ENCODE results near the gene TRIM45.

The TRIM45 gene, protein sequence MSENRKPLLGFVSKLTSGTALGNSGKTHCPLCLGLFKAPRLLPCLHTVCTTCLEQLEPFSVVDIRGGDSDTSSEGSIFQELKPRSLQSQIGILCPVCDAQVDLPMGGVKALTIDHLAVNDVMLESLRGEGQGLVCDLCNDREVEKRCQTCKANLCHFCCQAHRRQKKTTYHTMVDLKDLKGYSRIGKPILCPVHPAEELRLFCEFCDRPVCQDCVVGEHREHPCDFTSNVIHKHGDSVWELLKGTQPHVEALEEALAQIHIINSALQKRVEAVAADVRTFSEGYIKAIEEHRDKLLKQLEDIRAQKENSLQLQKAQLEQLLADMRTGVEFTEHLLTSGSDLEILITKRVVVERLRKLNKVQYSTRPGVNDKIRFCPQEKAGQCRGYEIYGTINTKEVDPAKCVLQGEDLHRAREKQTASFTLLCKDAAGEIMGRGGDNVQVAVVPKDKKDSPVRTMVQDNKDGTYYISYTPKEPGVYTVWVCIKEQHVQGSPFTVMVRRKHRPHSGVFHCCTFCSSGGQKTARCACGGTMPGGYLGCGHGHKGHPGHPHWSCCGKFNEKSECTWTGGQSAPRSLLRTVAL

DNA sequence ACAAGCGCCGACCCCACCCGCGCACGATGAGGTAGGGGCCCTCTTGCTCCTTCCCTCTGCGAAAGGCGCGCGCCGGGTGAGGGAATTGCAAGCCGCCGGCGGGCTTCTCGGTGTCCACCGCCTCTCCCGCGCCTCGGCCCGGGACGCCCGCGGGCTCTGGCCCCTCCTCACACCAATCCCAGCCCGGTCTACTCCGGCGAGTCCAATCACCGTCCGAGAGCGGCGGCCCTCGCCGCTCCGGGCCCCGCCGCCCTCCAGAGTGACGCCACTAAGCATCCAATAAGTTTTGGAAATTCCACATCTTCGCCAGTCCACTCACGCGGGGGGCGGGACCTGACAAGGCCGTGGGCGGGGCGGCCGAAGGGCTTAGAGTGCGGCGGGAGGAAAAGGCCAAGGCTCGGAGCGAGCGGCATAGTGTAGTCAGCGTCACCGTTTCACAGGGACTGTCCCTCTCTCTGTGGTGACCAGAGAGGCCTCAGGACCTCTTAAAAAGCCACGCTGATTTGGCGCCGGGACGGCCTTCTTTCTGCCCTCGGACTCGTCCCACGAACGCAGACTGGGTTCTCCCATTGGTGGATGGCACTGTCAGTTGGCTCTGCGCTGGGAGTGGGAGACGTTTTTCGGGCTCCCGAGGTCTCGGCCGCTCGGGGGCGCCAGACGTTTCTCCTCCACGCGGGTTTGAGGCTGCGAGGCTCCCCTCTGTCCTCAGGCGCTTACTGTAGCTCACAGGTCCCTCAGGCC is at the start of gene TRIM45:
TSS of gene TRIM45 (minus strand) at position 161 of the 741 bp plus-strand sequence. CDS start 548 bp downstream, outside the sequence.
- peak; percentile 89 for DNase-seq (ENCODE audit: low spot score)
- TF ChIP-seq, protein P1, sequence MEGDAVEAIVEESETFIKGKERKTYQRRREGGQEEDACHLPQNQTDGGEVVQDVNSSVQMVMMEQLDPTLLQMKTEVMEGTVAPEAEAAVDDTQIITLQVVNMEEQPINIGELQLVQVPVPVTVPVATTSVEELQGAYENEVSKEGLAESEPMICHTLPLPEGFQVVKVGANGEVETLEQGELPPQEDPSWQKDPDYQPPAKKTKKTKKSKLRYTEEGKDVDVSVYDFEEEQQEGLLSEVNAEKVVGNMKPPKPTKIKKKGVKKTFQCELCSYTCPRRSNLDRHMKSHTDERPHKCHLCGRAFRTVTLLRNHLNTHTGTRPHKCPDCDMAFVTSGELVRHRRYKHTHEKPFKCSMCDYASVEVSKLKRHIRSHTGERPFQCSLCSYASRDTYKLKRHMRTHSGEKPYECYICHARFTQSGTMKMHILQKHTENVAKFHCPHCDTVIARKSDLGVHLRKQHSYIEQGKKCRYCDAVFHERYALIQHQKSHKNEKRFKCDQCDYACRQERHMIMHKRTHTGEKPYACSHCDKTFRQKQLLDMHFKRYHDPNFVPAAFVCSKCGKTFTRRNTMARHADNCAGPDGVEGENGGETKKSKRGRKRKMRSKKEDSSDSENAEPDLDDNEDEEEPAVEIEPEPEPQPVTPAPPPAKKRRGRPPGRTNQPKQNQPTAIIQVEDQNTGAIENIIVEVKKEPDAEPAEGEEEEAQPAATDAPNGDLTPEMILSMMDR (IDR thresholded peaks at IDR 0.05; ENCODE audit: extremely low read depth, insufficient read depth, missing control alignments): peak; percentile 72
- in situ Hi-C loops (cut with MboI; ENCODE audit: low pct_unique_long_range_greater_than_20kb, low sequenced_read_pairs, unreplicated experiment): no loop called here

DNA sequence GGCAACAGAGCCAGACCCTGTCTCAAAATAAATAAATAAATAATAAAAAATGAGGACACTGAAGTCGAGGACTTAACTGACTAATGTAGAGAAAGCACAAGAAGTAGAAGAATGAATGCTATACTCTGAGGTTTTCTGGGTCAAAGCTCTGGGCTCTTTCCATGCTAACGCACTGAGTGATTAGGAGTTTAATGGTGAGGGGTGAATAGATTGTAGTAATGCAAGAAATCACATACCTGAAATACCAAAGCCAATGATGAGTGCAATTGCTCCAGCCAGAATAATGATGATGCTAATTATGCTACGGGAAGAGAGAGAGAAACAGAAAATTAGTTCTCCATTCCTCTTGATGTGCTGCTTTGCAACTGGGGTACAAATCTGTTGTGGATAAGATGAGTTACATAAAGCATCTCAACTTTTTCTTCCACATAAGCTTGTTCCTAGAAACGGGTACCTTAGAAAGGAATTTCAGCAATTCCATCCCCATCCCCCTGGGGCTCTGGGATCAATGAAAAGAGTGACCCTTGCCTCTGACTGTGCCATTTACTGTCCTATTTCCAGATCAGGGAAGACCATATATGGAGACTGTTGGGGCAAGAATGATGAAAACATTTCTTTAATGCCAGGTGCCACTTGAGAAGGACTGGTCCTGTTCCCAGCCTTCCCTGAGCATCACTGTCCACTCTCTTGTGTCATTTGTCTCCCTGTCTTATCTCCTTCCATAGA is 48.5 kb upstream of the TRIM45 start:
- TF ChIP-seq, protein P1 (IDR thresholded peaks at IDR 0.05; ENCODE audit: extremely low read depth, insufficient read depth, missing control alignments): no peak
- DNase-seq (ENCODE audit: low spot score): no peak
- in situ Hi-C loops (cut with MboI; ENCODE audit: low pct_unique_long_range_greater_than_20kb, low sequenced_read_pairs, unreplicated experiment): no loop called here

DNA sequence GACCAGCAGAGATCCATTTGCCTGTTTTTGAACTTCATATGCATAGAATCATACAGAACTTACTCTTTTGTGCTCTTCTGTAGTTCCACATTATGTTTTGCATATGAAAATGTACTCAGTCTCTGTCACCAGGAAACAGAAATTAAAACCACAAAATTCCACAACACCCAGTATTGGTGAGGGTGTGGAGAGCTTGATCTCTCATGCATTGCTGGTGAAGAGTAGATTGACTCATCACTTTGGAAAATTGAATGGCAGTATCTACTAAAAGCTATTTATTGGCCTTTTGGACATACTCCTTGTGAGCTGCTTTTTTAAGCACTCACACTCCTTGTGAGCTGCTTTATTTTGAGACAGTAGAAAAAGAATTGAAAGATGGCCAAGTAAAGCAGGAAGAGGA is 45.9 kb upstream of the TRIM45 start:
- no peak for DNase-seq (ENCODE audit: low spot score)
- in situ Hi-C loops (cut with MboI; ENCODE audit: low pct_unique_long_range_greater_than_20kb, low sequenced_read_pairs, unreplicated experiment): no loop called here
- TF ChIP-seq, protein P1 (IDR thresholded peaks at IDR 0.05; ENCODE audit: extremely low read depth, insufficient read depth, missing control alignments): no peak

DNA sequence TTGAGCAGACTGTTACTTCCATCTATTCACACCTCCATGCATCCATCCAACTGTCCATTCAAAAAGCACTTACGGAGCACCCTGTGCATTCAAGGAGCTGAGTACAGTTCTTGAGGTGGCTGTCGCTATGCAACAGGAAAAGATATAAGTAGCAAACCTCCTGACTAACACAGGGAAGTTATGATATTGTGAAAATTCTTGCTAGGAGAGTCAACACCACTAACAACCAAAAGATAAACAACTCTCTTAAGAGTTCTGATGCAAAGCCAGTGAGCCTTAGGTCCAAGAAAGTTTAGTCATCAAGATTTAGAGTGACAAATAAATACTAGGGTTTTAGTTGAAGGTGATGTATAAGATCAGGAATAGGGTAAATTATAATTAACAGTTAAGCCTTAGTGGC is 44.5 kb upstream of the TRIM45 start:
- DNase-seq (ENCODE audit: low spot score): no peak
- in situ Hi-C loops (cut with MboI; ENCODE audit: low pct_unique_long_range_greater_than_20kb, low sequenced_read_pairs, unreplicated experiment): no loop called here
- TF ChIP-seq, protein P1 (IDR thresholded peaks at IDR 0.05; ENCODE audit: extremely low read depth, insufficient read depth, missing control alignments): no peak

DNA sequence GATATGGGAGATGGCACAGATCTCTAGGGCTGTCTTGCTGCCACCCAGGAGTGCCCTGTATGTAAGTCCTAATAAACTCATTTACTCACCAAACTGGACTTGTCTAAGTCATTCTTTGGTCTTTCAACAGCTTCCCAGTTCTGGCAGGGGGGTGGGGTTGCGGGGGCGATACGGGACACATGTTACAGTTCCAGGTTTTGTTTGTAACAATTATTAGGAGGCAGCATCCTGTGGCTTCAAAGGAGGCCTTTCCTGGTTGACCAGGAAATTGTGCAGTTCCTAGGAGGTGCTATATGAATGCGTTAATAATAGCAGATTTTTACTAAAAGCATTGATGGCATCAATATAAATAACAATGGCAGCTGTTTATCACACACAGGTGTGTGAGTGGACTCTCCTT is 42.7 kb upstream of the TRIM45 start:
- TF ChIP-seq, protein P1 (IDR thresholded peaks at IDR 0.05; ENCODE audit: extremely low read depth, insufficient read depth, missing control alignments): no peak
- in situ Hi-C loops (cut with MboI; ENCODE audit: low pct_unique_long_range_greater_than_20kb, low sequenced_read_pairs, unreplicated experiment): no loop called here
- no peak for DNase-seq (ENCODE audit: low spot score)

DNA sequence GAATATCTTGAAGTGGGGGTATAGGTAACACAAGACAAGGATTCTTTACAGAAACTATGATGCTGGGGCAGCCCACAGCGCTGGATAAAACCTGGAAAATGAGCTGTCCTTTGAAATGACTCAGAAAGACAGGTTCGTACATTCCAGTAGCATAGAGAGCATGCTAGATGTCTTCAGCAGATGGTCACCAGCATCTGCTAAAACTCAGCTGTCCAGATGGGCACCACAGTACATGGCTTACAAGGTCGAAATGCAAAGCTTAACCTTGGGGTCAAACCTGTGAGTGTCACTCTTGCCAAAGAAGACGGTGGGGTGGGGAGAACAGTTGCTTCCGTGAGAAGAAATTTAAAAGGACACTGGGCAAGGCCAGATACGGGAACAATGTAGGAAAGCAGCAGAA is 41.3 kb upstream of the TRIM45 start:
- DNase-seq (ENCODE audit: low spot score): no peak
- TF ChIP-seq, protein P1 (IDR thresholded peaks at IDR 0.05; ENCODE audit: extremely low read depth, insufficient read depth, missing control alignments): no peak
- in situ Hi-C loops (cut with MboI; ENCODE audit: low pct_unique_long_range_greater_than_20kb, low sequenced_read_pairs, unreplicated experiment): no loop called here

Data from GM13977 (cell line).